ENCODE data around the gene VAV3. TPM values are rescaled to one million over a fixed set of nuclear protein-coding genes. Genes with fewer than 3 reads are reported as not detected.

The VAV3 gene
- total and polyA plus RNA-seq, 9 of the 15 experiments (the other 6 are each of a cell fraction or from before 2014, with no cell fraction given), result not detected

DNA sequence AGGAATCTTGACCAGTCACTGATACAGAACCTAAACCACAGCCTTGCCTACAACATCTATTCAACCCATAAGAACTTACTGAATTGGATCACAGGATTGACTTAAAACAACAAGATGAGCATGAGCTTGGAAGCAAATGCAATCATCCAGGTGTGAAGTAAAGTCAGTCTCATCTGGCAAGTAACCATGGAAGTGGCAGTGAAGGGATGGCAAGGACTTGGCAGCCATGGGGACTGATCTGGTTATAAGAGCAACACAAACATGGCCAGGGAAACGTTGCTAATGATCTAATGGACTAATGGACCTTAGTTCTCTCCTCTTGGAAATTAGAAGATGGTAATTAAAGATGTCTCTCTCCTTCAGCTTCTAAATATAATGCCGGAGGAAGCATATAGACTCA is 133.1 kb downstream of the VAV3 start:
- H3K4me1 ChIP-seq (replicated peaks in 1 of 2; ENCODE audit: control insufficient read depth in 2 of 2, insufficient read depth in 2 of 2, low read length in 2 of 2), result no peaks in the 10 kb centered on the region
- ChIA-PET POLR2A (no interaction called here), CTCF (ENCODE audit: low intra/inter-chr PET ratio) (no interaction called here)
- H3K9me1 ChIP-seq (ENCODE audit: control insufficient read depth, insufficient read depth, low read length), result no peaks in the 10 kb centered on the region
- no peaks in the 10 kb centered on the region for H3K79me2 ChIP-seq (ENCODE audit: control insufficient read depth, insufficient read depth, low read length)
- no peak for FAIRE-seq
- no peaks in the 10 kb centered on the region for H4K20me1 ChIP-seq (replicated peaks; ENCODE audit: control insufficient read depth, insufficient read depth, low read length)
- no peak overlapping the region for H2AFZ ChIP-seq (ENCODE audit: low read depth, low read length)
- no peak overlapping the region for H3K27ac ChIP-seq (ENCODE audit: extremely low read depth, low read depth, low read length)
- no peaks in the 10 kb centered on the region for H3K9me3 ChIP-seq (replicated peaks; ENCODE audit: control insufficient read depth, insufficient read depth, low read depth, low read length)
- no peaks in the 10 kb centered on the region for H3K27me3 ChIP-seq (ENCODE audit: control insufficient read depth in 2 of 2, insufficient read depth in 2 of 2, low read length in 2 of 2)
- BruUV-seq (replicated peaks), result no TSS peak
- no peak for ATAC-seq
- intact Hi-C loops (cut with micrococcal nuclease) (no loop called here), in situ Hi-C loops (cut with MboI) (no loop called here)
- H3K9ac ChIP-seq (ENCODE audit: insufficient read depth in 1 of 2, low read depth in 2 of 2, low read length in 2 of 2), result no peak overlapping the region
- DNase-seq (ENCODE audit: extremely low read depth in 1 of 4, low spot score in 3 of 4), result no peak
- no peaks in the 10 kb centered on the region for H3K36me3 ChIP-seq (ENCODE audit: control insufficient read depth, insufficient read depth, low read length)
- no peak overlapping the region for H3K4me2 ChIP-seq (ENCODE audit: insufficient read depth, low read length)
- H3K4me3 ChIP-seq, result no peak overlapping the region
- WGBS (ENCODE audit: insufficient coverage, low coverage, missing lambda C conversion rate), result 2% methylated on average over 2 of the region's 2 CpGs
- TF ChIP-seq POLR3G (IDR thresholded peaks at IDR 0.05; ENCODE audit: extremely low read depth, insufficient read length, insufficient replicate concordance) (no peak), ZBTB1 (CRISPR knock-in tag; IDR thresholded peaks at IDR 0.05; ENCODE audit: borderline replicate concordance, low read depth) (no peak), YY1 (IDR thresholded peaks at IDR 0.05; ENCODE audit: borderline replicate concordance in 1 of 3, control insufficient read depth in 1 of 3, extremely low read depth in 1 of 3, insufficient read depth in 3 of 3, insufficient read length in 1 of 3, insufficient replicate concordance in 2 of 3, low read depth in 1 of 3, low read length in 2 of 3) (no peak), TCF7L2 (IDR thresholded peaks at IDR 0.05; ENCODE audit: low read depth, low read length) (no peak), ZNF124 (CRISPR knock-in tag; IDR thresholded peaks at IDR 0.05) (no peak), BCL6 (CRISPR knock-in tag; IDR thresholded peaks at IDR 0.05) (no peak), TBL1XR1 (IDR thresholded peaks at IDR 0.05; ENCODE audit: low read length in 2 of 2) (no peak), SAFB (IDR thresholded peaks at IDR 0.05; ENCODE audit: borderline replicate concordance, low read depth, low read length) (no peak), SPI1 (IDR thresholded peaks at IDR 0.05; ENCODE audit: borderline replicate concordance, low read depth, low read length) (no peak), KLF13 (tag; IDR thresholded peaks at IDR 0.05; ENCODE audit: borderline replicate concordance, low read depth) (no peak), RFX5 (IDR thresholded peaks at IDR 0.05; ENCODE audit: low read depth, low read length) (no peak), PHF21A (IDR thresholded peaks at IDR 0.05; ENCODE audit: borderline replicate concordance, low read depth) (no peak), RBM34 (IDR thresholded peaks at IDR 0.05; ENCODE audit: borderline replicate concordance, insufficient read depth, low read length) (no peak), EHMT2 (IDR thresholded peaks at IDR 0.05) (no peak), GATAD2B (IDR thresholded peaks at IDR 0.05; ENCODE audit: borderline replicate concordance) (no peak)
- TF ChIP-seq, protein P1, sequence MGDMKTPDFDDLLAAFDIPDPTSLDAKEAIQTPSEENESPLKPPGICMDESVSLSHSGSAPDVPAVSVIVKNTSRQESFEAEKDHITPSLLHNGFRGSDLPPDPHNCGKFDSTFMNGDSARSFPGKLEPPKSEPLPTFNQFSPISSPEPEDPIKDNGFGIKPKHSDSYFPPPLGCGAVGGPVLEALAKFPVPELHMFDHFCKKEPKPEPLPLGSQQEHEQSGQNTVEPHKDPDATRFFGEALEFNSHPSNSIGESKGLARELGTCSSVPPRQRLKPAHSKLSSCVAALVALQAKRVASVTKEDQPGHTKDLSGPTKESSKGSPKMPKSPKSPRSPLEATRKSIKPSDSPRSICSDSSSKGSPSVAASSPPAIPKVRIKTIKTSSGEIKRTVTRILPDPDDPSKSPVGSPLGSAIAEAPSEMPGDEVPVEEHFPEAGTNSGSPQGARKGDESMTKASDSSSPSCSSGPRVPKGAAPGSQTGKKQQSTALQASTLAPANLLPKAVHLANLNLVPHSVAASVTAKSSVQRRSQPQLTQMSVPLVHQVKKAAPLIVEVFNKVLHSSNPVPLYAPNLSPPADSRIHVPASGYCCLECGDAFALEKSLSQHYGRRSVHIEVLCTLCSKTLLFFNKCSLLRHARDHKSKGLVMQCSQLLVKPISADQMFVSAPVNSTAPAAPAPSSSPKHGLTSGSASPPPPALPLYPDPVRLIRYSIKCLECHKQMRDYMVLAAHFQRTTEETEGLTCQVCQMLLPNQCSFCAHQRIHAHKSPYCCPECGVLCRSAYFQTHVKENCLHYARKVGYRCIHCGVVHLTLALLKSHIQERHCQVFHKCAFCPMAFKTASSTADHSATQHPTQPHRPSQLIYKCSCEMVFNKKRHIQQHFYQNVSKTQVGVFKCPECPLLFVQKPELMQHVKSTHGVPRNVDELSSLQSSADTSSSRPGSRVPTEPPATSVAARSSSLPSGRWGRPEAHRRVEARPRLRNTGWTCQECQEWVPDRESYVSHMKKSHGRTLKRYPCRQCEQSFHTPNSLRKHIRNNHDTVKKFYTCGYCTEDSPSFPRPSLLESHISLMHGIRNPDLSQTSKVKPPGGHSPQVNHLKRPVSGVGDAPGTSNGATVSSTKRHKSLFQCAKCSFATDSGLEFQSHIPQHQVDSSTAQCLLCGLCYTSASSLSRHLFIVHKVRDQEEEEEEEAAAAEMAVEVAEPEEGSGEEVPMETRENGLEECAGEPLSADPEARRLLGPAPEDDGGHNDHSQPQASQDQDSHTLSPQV (IDR thresholded peaks at IDR 0.05), result no peak
- TF ChIP-seq, protein P2, sequence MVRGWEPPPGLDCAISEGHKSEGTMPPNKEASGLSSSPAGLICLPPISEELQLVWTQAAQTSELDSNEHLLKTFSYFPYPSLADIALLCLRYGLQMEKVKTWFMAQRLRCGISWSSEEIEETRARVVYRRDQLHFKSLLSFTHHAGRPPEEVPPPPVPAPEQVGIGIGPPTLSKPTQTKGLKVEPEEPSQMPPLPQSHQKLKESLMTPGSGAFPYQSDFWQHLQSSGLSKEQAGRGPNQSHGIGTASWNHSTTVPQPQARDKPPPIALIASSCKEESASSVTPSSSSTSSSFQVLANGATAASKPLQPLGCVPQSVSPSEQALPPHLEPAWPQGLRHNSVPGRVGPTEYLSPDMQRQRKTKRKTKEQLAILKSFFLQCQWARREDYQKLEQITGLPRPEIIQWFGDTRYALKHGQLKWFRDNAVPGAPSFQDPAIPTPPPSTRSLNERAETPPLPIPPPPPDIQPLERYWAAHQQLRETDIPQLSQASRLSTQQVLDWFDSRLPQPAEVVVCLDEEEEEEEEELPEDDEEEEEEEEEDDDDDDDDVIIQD (CRISPR knock-in tag; IDR thresholded peaks at IDR 0.05), result no peak
